Measurements from ENCODE around the gene PKD1L1. TPM values are rescaled to one million over a fixed set of nuclear protein-coding genes. Genes with fewer than 3 reads are reported as not detected.

PKD1L1 gene
- total RNA-seq, 1 experiment from 2014 or later, result not detected

GRCh38 chr7:47950714-47951113 lies 2.4 kb upstream of the PKD1L1 start:
- ChIA-PET CTCF (no interaction called here), POLR2A (ENCODE audit: low non-redundant PET) (no interaction called here)
- intact Hi-C loops (cut with micrococcal nuclease; ENCODE audit: unreplicated experiment), result no loop called here
- TF ChIP-seq EZH2 (IDR thresholded peaks at IDR 0.05; ENCODE audit: borderline replicate concordance, low read depth, low read length, poor library complexity, severe bottlenecking) (no peak), CTCF (conservative IDR thresholded peaks at IDR 0.05; ENCODE audit: low read depth, low read length) (no peak)
- H3K9me3 ChIP-seq (ENCODE audit: low read depth, low read length, poor library complexity, severe bottlenecking), result no peaks in the 10 kb centered on the region
- H3K4me3 ChIP-seq (ENCODE audit: low read depth, low read length, poor library complexity, severe bottlenecking), result no peak overlapping the region
- no peaks in the 10 kb centered on the region for H3K4me1 ChIP-seq (ENCODE audit: insufficient read depth, low read length, poor library complexity, severe bottlenecking)
- H3K27ac ChIP-seq (ENCODE audit: low read depth, low read length, poor library complexity, severe bottlenecking), result no peak overlapping the region
- no peaks in the 10 kb centered on the region for H3K27me3 ChIP-seq (replicated peaks; ENCODE audit: insufficient read depth, low read depth, low read length, poor library complexity)
- H3K36me3 ChIP-seq (ENCODE audit: insufficient read depth, low read length, poor library complexity, severe bottlenecking), result no peaks in the 10 kb centered on the region
- BruUV-seq (replicated peaks), result no TSS peak
- no peak for DNase-seq (ENCODE audit: low spot score)

- no peaks in the 10 kb centered on the region for H3K9me3 ChIP-seq (ENCODE audit: low read depth, low read length, poor library complexity, severe bottlenecking)
- CTCF ChIA-PET, result no interaction called here
- no TSS peak for BruUV-seq (replicated peaks)
- H3K4me1 ChIP-seq (ENCODE audit: insufficient read depth, low read length, poor library complexity, severe bottlenecking), result no peaks in the 10 kb centered on the region
- H3K27me3 ChIP-seq (replicated peaks; ENCODE audit: insufficient read depth, low read depth, low read length, poor library complexity), result no peaks in the 10 kb centered on the region
- H3K27ac ChIP-seq (ENCODE audit: low read depth, low read length, poor library complexity, severe bottlenecking), result no peak overlapping the region
- no peak for DNase-seq (ENCODE audit: low spot score)
- TF ChIP-seq CTCF (conservative IDR thresholded peaks at IDR 0.05; ENCODE audit: low read depth, low read length) (no peak), EZH2 (IDR thresholded peaks at IDR 0.05; ENCODE audit: borderline replicate concordance, low read depth, low read length, poor library complexity, severe bottlenecking) (no peak)
- intact Hi-C loops (cut with micrococcal nuclease; ENCODE audit: unreplicated experiment), result loop anchor here (5.0 kb wide), 1 partner anchor 1903 kb away; no protein-coding TSS in a partner anchor
- no peak overlapping the region for H3K4me3 ChIP-seq (ENCODE audit: low read depth, low read length, poor library complexity, severe bottlenecking)
- no peaks in the 10 kb centered on the region for H3K36me3 ChIP-seq (ENCODE audit: insufficient read depth, low read length, poor library complexity, severe bottlenecking)
- POLR2A ChIA-PET (ENCODE audit: low non-redundant PET), result interaction anchor here (0.7 kb wide), 1 partner anchor 12 kb away, joined by 4 read pairs; no protein-coding TSS in a partner anchor
These were observed 1.4 kb upstream of the PKD1L1 start for GRCh38 chr7:47949703-47950102.

GRCh38 chr7:47947355-47947749 lies 914 bp downstream of the PKD1L1 start:
- TF ChIP-seq EZH2 (IDR thresholded peaks at IDR 0.05; ENCODE audit: borderline replicate concordance, low read depth, low read length, poor library complexity, severe bottlenecking) (no peak), CTCF (conservative IDR thresholded peaks at IDR 0.05; ENCODE audit: low read depth, low read length) (no peak)

More at GRCh38 chr7:47947355-47947749, 914 bp downstream of the PKD1L1 start:
- ChIA-PET POLR2A (ENCODE audit: low non-redundant PET) (no interaction called here), CTCF (no interaction called here)
- Histone ChIP-seq H3K9me3 (ENCODE audit: low read depth, low read length, poor library complexity, severe bottlenecking) (no peaks in the 10 kb centered on the region), H3K36me3 (ENCODE audit: insufficient read depth, low read length, poor library complexity, severe bottlenecking) (no peaks in the 10 kb centered on the region), H3K27me3 (replicated peaks; ENCODE audit: insufficient read depth, low read depth, low read length, poor library complexity) (no peaks in the 10 kb centered on the region), H3K4me3 (ENCODE audit: low read depth, low read length, poor library complexity, severe bottlenecking) (no peak overlapping the region), H3K4me1 (ENCODE audit: insufficient read depth, low read length, poor library complexity, severe bottlenecking) (no peaks in the 10 kb centered on the region), H3K27ac (ENCODE audit: low read depth, low read length, poor library complexity, severe bottlenecking) (no peak overlapping the region)
- BruUV-seq (replicated peaks), result no TSS peak
- intact Hi-C loops (cut with micrococcal nuclease; ENCODE audit: unreplicated experiment), result loop anchor here (5.0 kb wide), 1 partner anchor 1905 kb away; no protein-coding TSS in a partner anchor
- DNase-seq (ENCODE audit: low spot score), result no peak
